T-helper 2 cell treated with Interferon-gamma antibody and Interleukin-4, amounts not matched to agents 100 ng/mL and 5 ng/mL, for 36 hours (primary cell): ENCODE data around the gene KRTAP5-5. TPM values are rescaled to one million over a fixed set of nuclear protein-coding genes. Genes with fewer than 3 reads are reported as not detected.

Experiments
- intact Hi-C: fragments of 100-400 bp; cut with micrococcal nuclease; formaldehyde crosslinking; loops from one replicate; pipeline ENCODE4 v1.15.1; 2023
- total RNA-seq: library from RNA; stranded (reverse); gene quantifications from 2 replicates; pipeline ENCODE4 v1.2.3, GENCODE V29; 2022

Gene KRTAP5-5
- total RNA-seq, 1 donor from 2014 or later, result not detected

DNA sequence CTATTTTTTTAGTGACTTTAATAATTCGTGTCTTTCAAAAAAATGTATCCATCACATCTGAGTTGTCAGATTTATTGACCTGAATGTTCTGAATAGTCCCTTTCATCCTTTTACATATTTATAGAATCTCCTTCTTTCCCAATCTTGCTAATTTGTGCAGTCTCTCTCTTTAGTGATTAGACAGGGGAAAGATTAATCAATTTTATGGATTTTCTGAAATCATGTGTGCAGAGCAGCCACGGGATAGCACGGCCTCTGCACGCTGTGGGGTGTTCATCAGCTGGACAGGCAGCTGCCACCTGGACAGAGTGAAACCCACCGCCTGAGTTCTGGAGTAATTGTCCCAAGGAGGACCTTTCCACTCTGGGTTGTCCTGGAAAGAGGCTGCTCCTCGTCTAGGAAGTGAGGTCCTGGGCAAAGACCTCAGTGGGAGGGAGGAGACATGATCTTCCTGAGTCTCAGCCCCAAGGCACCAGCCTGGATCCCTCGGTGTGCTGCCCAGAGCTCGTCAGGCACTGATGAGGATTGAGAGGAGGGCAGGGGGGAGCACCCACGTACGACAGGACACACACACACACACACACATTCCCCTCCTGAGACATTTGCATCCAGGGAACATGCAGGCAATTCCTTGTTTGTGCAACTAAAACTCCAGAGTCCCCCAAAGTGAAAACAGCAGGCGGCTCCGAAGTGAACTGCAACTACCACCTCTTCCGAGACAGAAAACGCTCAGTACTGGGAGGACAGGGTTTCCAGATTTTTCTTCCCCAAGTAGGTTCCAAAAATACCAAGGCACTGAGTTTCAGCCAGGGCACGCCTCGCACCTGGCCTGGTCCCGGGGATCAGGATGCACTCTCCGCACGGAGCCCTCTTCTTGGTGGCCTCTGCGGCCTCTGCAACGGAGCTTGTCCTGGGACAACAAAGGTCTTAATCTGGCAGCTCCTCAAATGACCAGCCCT lies 44.9 kb downstream of the KRTAP5-5 start:
- intact Hi-C loops, result no loop called here

DNA sequence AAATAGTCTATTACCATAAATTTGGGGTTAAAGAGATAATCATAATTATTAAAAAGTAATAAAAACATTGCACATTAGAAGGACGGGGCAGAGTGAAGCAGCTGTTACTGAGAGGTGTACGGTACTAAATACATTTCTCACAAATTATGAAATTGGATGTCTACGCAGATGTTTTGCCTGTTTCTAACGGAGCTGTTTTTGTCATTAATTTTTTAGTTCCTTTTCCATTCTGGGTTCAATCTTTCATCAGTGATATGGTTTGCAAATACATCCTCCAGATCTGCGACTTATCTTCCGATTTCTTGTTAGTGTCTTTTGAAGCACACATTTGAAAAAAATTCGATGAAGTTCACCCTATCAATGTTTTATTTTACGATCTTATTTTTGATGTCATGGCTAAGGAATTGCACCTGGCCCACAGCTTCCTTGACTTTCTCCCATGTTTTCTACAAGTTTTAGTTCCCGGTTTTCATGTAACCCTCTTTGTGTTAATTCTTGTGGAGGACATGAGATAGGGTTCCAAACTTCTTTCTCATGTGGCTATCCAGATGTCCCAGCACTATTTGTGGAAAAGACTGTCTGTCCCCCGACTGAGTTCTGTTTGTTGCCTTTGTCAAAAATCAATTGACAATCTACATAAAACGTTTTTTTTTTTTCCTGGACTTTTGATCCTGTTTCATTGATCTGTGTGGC lies 46.1 kb downstream of the KRTAP5-5 start:
- intact Hi-C loops, result no loop called here

DNA sequence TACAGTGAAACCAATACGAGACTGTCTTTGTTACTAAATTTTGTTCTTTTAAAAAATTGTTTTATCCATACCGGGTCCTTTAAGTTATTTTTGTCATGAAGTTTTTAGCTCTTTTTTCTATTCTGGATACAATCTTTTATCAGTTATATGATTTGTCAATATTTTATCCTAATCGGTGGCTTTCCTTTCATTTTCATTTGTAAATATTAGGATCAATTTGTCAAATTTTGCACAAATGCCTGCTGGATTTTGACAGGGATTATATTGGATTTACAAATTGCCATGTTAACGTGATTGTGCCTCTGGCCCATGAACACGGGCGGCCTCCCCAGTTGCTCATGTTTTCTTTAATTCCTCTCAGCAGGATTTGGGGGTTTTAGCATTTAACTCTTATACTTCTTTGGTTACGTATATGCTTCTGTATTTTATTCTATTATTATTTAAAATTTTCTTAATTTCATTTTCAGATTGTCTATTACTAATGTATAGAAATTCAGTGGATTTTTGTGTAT lies 46.7 kb downstream of the KRTAP5-5 start:
- intact Hi-C loops, result no loop called here

DNA sequence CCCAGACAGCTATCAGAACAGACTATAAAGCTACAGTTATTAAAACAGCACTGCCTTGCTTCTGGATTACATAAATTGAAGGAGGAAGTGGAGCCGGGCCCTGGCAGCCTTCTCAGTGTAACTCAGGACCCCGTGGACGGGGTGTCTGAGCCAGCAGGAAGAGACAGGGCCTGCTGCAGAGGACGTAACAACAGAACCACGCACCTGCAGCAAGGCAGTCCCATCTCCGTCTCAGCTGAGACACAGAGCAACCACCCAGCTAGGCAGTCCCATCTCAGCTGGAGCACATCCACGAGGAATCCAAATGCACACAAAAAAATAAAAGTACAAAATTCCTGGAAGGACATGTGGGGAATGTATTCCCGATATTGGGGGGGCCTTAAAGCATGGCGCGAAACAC lies 50.3 kb downstream of the KRTAP5-5 start:
- intact Hi-C loops, result no loop called here

Other genes starting within 250 kb of the KRTAP5-5 start
- gene BRSK2, start 239.8 kb upstream of the KRTAP5-5 start, total RNA-seq, result 0.09 TPM in 1 of 2 replicates, not detected in the other
- gene MOB2, start 143.0 kb upstream of the KRTAP5-5 start, total RNA-seq, result 39.6 and 41.3 TPM in 2 replicates
- 0.30 and 0.80 TPM in 2 replicates for gene DUSP8, start 57.5 kb upstream of the KRTAP5-5 start, total RNA-seq
- not detected in 2 replicates for gene KRTAP5-1, start 44.5 kb upstream of the KRTAP5-5 start, total RNA-seq
- gene KRTAP5-2, start 31.5 kb upstream of the KRTAP5-5 start, total RNA-seq, result not detected in 2 replicates
- not detected in 2 replicates for gene KRTAP5-3, start 21.3 kb upstream of the KRTAP5-5 start, total RNA-seq
- gene KRTAP5-4, start 7.6 kb upstream of the KRTAP5-5 start, total RNA-seq, result not detected in 2 replicates
- gene KRTAP5-6, start 67.4 kb downstream of the KRTAP5-5 start, total RNA-seq, result not detected in 2 replicates
- 0.66 and 0.68 TPM in 2 replicates for gene IFITM10, start 120.8 kb downstream of the KRTAP5-5 start, total RNA-seq
- 118 and 121 TPM in 2 replicates for gene CTSD, start 134.2 kb downstream of the KRTAP5-5 start, total RNA-seq
- gene SYT8, start 205.2 kb downstream of the KRTAP5-5 start, total RNA-seq, result not detected in 2 replicates
- gene TNNI2, start 209.2 kb downstream of the KRTAP5-5 start, total RNA-seq, result 0.70 and 0.75 TPM in 2 replicates
- 600 and 607 TPM in 2 replicates for gene LSP1, start 223.3 kb downstream of the KRTAP5-5 start, total RNA-seq